ENCODE measurements around the gene RALGDS. TPM values are rescaled to one million over a fixed set of nuclear protein-coding genes. Genes with fewer than 3 reads are reported as not detected.
A peak's percentile ranks its signal among the peaks of the same experiment; 100 is the strongest.
"Not testable (repeated sequence)": the region's sequence is repeated elsewhere in the genome, so short reads cannot be mapped to it uniquely, and the experiment has no call there.

The RALGDS gene
- total and polyA plus RNA-seq, 11 donors = 17.8 to 70.1 (median 25.8) TPM

DNA sequence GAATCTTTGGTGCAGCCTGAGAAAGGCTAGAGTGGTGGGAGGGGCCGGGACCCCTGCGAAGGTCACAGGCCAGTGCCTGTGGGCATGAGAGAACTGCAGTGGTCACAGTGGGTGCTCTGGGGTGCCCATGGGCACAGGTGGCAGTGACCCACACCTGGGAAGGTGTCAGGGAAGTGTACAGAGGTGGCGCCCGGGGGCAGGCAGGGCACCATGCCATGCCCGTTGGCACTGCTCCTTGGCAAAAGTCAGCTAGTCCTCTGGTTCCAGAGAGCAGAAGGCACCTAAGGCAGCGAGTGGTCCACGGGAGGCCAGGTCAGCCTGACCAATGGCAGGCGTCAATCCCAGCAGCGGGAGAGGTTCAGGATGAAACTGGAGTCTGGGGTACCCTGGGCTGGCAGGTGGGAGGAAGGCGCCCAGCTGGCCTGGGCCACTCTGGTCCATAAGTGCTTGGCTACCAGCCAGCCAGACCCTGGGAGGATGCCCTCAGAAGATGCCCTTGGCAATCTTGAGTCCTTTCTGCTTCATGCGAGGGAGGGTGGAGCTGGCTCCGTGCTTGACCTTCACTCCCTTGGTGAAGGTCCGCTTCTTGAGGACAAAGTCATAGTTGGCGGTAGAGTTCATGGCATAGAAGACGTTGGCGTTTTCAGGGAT is 22.8 kb downstream of the RALGDS start:
- 81 to 94% (median 88%) methylated on average over 16 of the region's 16 CpGs for WGBS, 4 donors
- no peak overlapping the region for H3K4me3 ChIP-seq
- H3K4me1 ChIP-seq = peaks cover 0 to under 1% (median 0%) of the 10 kb centered on the region in 12 donors
- DNase-seq (peak in 1 of 5 donors; percentile 20), ATAC-seq (no peak)
- no peak for TF ChIP-seq POLR2A (IDR thresholded peaks at IDR 0.05)
- TF ChIP-seq, protein P1, sequence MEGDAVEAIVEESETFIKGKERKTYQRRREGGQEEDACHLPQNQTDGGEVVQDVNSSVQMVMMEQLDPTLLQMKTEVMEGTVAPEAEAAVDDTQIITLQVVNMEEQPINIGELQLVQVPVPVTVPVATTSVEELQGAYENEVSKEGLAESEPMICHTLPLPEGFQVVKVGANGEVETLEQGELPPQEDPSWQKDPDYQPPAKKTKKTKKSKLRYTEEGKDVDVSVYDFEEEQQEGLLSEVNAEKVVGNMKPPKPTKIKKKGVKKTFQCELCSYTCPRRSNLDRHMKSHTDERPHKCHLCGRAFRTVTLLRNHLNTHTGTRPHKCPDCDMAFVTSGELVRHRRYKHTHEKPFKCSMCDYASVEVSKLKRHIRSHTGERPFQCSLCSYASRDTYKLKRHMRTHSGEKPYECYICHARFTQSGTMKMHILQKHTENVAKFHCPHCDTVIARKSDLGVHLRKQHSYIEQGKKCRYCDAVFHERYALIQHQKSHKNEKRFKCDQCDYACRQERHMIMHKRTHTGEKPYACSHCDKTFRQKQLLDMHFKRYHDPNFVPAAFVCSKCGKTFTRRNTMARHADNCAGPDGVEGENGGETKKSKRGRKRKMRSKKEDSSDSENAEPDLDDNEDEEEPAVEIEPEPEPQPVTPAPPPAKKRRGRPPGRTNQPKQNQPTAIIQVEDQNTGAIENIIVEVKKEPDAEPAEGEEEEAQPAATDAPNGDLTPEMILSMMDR (IDR thresholded peaks at IDR 0.05) = no peak
- intact Hi-C loops (cut with DNase I) = loop anchor here in 1 of 10 donors (5.0 kb wide), 1 partner anchor 51 kb away; no protein-coding TSS in a partner anchor
- no peaks in the 10 kb centered on the region for H3K27me3 ChIP-seq
- H3K27ac ChIP-seq = no peak overlapping the region
- H3K36me3 ChIP-seq = peaks cover 11 to 72% (median 61%) of the 10 kb centered on the region in 9 donors
- peaks cover 0 to 26% (median 14%) of the 10 kb centered on the region in 12 donors for H3K9me3 ChIP-seq

DNA sequence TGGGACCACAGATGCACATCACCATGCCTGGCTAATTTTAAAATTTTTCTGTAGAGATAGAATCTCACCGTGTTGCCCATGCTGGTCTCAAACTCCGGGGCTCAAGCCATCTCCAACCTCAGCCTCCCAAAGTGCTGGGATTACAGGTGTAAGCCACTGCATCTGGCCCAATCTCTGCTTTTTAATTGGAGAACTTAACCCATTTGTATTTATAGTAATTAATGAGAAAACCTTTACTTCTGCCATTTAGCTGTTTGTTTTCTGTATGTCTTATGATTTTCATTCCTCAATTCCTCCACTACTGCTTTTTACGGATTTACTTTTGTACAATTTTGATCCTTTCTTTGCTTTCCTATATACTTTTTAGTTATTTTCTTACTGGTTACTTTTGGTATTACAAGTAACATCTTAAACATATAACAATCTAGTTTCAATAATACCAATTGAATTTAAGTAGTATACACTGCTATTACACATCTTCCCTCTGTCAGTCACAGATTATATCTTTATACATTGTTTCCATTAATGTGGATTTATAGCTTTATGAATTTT is 26.1 kb downstream of the RALGDS start:
- Histone ChIP-seq H3K27me3 (no peaks in the 10 kb centered on the region), H3K27ac (no peak overlapping the region), H3K36me3 (peaks cover 4 to 40% (median 29%) of the 10 kb centered on the region in 9 donors), H3K4me1 (peaks cover 0 to 12% (median 2%) of the 10 kb centered on the region in 12 donors), H3K4me3 (no peak overlapping the region), H3K9me3 (peaks cover 0 to 26% (median 14%) of the 10 kb centered on the region in 12 donors)
- DNase-seq (peak in 1 of 5 donors; percentile 2), ATAC-seq (no peak)
- TF ChIP-seq, protein P1 (IDR thresholded peaks at IDR 0.05) = peak in 3 of 12 donors; percentile 22 to 61 (median 50)
- TF ChIP-seq POLR2A (IDR thresholded peaks at IDR 0.05) = no peak
- intact Hi-C loops (cut with DNase I) = loop anchor here in 1 of 10 donors (5.0 kb wide), 1 partner anchor 48 kb away; no protein-coding TSS in a partner anchor
- WGBS, 4 donors = 91 to 95% (median 95%) methylated on average over 3 of the region's 3 CpGs

DNA sequence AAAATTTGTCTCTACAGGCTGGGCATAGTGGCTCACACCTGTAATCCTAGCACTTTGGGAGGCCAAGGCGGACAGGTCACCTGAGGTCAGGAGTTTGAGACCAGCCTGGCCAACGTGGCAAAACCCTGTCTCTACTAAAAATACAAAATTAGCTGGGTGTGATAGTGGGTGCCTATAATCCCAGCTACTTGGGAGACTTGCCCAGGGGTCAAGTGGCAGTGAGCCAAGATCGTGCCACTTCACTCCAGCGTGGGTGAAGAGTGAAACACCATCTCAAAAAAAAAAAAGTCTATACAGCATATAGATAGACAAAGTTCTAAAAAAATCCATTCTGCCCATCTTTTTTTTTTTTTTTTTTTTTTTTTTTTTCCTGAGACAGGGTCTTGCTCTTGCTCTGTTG is 26.7 kb downstream of the RALGDS start:
- H3K27me3 ChIP-seq; H3K4me3 ChIP-seq; ATAC-seq; H3K27ac ChIP-seq; intact Hi-C loops (cut with DNase I): not testable (repeated sequence)
- WGBS, 4 donors = 61 to 75% (median 64%) methylated on average over 4 of the region's 4 CpGs
- H3K4me1 ChIP-seq = peaks cover 0 to 12% (median 2%) of the 10 kb centered on the region in 12 donors
- peaks cover 0 to 26% (median 14%) of the 10 kb centered on the region in 12 donors for H3K9me3 ChIP-seq
- peak in 1 of 5 donors; percentile 8 for DNase-seq
- H3K36me3 ChIP-seq = peaks cover 4 to 35% (median 23%) of the 10 kb centered on the region in 9 donors

DNA sequence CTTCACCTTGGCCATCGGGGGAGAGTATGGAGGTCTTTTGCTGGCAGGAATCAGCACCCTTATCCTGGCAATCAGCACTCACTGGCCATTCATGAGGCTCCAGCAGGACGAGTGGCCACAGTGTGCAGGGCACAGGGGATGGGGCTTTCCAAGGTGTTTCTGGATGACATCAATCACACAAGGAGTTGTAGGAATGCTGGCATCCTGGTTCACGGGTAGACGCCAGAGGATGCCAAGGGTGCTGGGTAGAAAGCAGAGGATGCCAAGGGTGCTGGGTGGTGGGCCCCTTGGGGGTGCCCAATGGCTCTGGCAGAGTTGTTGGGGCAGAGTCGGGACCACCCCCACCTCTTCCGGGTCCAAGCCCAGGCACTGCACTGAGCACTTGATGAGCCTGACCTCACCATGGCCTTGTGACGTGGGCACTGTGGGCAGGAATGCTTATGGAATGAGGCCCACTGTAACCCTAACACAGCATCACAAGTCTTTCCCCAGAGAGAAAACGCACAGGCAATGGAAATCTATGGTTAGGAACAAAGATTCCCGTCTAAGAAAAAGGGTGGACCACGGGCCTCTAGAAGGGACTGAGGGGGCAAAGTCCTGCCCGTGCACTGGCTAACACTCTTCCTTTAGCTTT is 30.2 kb downstream of the RALGDS start:
- H3K4me1 ChIP-seq = peaks cover 0 to 12% (median 2%) of the 10 kb centered on the region in 12 donors
- TF ChIP-seq POLR2A (IDR thresholded peaks at IDR 0.05) = no peak
- TF ChIP-seq, protein P1 (IDR thresholded peaks at IDR 0.05) = no peak
- no peak overlapping the region for H3K4me3 ChIP-seq
- intact Hi-C loops (cut with DNase I) = no loop called here
- DNase-seq (peak in 1 of 5 donors; percentile 9), ATAC-seq (peak in 1 of 4 donors; percentile 6)
- no peak overlapping the region for H3K27ac ChIP-seq
- no peaks in the 10 kb centered on the region for H3K36me3 ChIP-seq
- WGBS, 4 donors = 60 to 80% (median 72%) methylated on average over 9 to 11 of the region's 11 CpGs
- peaks cover 0 to 13% (median 5%) of the 10 kb centered on the region in 12 donors for H3K9me3 ChIP-seq
- no peaks in the 10 kb centered on the region for H3K27me3 ChIP-seq
